BLaER1 treated with 17β-estradiol and CSF1 and Interleukin-3, amounts not matched to agents 10 nM and 100 nM (cell line): Measurements from ENCODE around the gene ZCCHC10.
"Not testable (repeated sequence)": the region's sequence is repeated elsewhere in the genome, so short reads cannot be mapped to it uniquely, and the experiment has no call there.

Experiments used
- H3K27ac ChIP-seq, 11 experiments: shearing (Covaris generic); formaldehyde crosslinking; 2 replicates each; pipeline ENCODE4 v1.8.1; 2022
- H3K27me3 ChIP-seq, 11 experiments: shearing (Covaris generic); formaldehyde crosslinking; 2 replicates each; pipeline ENCODE4 v1.8.1; 2022
- H3K36me3 ChIP-seq, 11 experiments: shearing (Covaris generic); formaldehyde crosslinking; 2 replicates each; pipeline ENCODE4 v1.8.1; 2022
- H3K4me1 ChIP-seq, 10 experiments: shearing (Covaris generic); formaldehyde crosslinking; 2 replicates each; pipeline ENCODE4 v1.8.1; 2022
- H3K4me2 ChIP-seq, 11 experiments: shearing (Covaris generic); formaldehyde crosslinking; 2 replicates each; pipeline ENCODE4 v1.8.1; 2022
- H3K4me3 ChIP-seq, 10 experiments: shearing (Covaris generic); formaldehyde crosslinking; 2 replicates each; pipeline ENCODE4 v1.8.1; 2022
- H3K9ac ChIP-seq, 11 experiments: shearing (Covaris generic); formaldehyde crosslinking; 2 replicates each; pipeline ENCODE4 v1.8.1; 2022
- H3K9me3 ChIP-seq, 11 experiments: shearing (Covaris generic); formaldehyde crosslinking; replicated peaks in 1 of 11; 2 replicates each; pipeline ENCODE4 v1.8.1; 2022
- H4K20me1 ChIP-seq, 11 experiments: shearing (Covaris generic); formaldehyde crosslinking; 2 replicates each; pipeline ENCODE4 v1.8.1; 2022
- Cebpa-rat ChIP-seq, 11 experiments: shearing (Covaris generic); IDR thresholded peaks; 2 replicates each; pipeline ENCODE4 v1.8.1; 2022

Gene ZCCHC10

DNA sequence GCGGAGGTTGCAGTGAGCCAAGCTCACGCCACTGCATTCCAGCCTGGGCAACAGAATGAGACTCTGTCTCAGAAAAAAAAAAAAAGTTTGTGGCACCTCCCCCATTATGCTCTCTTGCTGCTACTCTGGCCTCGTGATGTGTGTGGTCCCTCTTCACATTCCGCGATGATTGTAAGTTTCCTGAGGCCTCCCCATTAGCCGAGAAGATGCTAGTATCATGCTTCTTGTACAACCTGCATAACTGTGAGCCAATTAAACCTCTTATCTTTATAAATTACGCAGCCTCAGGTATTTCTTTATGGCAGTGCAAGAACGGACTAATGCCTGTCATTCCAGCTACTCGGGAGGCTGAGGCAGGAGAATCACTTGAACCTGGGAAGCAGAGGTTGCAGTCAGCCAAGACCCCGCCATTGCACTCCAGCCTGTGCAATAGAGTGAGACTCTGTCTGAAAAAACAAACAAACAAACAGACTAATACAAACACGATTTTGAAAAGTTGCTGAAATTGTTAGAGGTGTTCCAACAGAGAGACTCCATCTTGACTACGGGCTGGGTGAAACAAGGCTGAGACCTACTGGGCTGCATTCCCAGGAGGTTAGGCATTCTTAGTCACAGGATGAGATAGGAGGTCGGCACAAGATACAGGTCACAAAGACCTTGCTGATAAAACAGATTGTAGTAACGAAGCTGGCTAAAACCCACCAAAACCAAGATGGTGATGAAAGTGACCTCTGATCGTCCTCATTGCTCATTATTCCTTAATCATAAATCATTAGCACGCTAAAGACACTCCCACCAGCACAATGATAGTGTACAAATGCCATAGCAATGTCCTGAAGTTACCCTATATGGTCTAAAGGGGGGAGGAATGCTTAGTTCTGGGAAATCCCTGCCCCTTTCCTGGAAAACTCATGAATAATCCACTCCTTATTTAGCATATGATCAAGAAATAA lies 54.6 kb downstream of the ZCCHC10 start:
- no peak for TF ChIP-seq Cebpa-rat (IDR thresholded peaks at IDR 0.05)
- H4K20me1 ChIP-seq = no peaks in the 10 kb centered on the region

DNA sequence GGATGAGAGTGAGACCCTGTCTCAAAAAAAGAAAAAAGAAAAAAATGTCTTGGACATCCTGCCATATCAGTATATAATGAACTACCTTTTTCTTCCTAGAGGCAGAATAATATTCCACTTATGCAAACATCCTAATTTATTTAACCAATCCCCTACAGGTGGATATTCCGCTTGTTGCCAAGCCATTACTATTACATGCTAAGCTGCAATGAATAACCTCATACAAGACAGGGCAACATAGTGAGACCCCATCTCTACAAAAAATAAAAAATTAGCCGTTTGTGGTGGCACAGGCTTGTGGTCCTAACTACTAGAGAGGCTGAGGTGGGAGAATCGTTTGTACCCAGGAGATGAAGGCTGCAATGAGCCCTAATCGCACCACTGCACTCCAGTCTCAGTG lies 61.2 kb downstream of the ZCCHC10 start:
- H3K9me3 ChIP-seq = no peaks in the 10 kb centered on the region
- H3K27me3 ChIP-seq = no peaks in the 10 kb centered on the region
- no peak overlapping the region for H3K4me3 ChIP-seq
- H3K4me1 ChIP-seq = peaks cover 15 to 30% (median 21%) of the 10 kb centered on the region in 10 experiments
- no peak overlapping the region for H3K27ac ChIP-seq
- H3K4me2 ChIP-seq = no peak overlapping the region
- TF ChIP-seq Cebpa-rat (IDR thresholded peaks at IDR 0.05) = no peak
- peaks cover 0 to 13% (median 4%) of the 10 kb centered on the region in 11 experiments; a peak in 12 of 22 replicates for H3K36me3 ChIP-seq
- H4K20me1 ChIP-seq = peaks cover 17 to 29% (median 22%) of the 10 kb centered on the region in 11 experiments; a peak in 21 of 22 replicates
- no peak overlapping the region for H3K9ac ChIP-seq

More for the DNA sequence above, 54.6 kb downstream of the ZCCHC10 start:
- H3K9me3 ChIP-seq = peaks cover 4 to 10% (median 8%) of the 10 kb centered on the region in 11 experiments
- H3K4me3 ChIP-seq = no peak overlapping the region
- no peak overlapping the region for H3K9ac ChIP-seq
- H3K4me1 ChIP-seq = peaks cover 0 to 6% (median 0%) of the 10 kb centered on the region in 10 experiments; a peak in 2 of 20 replicates
- H3K4me2 ChIP-seq = no peak overlapping the region
- no peak overlapping the region for H3K27ac ChIP-seq
- no peaks in the 10 kb centered on the region for H3K27me3 ChIP-seq
- no peaks in the 10 kb centered on the region for H3K36me3 ChIP-seq

DNA sequence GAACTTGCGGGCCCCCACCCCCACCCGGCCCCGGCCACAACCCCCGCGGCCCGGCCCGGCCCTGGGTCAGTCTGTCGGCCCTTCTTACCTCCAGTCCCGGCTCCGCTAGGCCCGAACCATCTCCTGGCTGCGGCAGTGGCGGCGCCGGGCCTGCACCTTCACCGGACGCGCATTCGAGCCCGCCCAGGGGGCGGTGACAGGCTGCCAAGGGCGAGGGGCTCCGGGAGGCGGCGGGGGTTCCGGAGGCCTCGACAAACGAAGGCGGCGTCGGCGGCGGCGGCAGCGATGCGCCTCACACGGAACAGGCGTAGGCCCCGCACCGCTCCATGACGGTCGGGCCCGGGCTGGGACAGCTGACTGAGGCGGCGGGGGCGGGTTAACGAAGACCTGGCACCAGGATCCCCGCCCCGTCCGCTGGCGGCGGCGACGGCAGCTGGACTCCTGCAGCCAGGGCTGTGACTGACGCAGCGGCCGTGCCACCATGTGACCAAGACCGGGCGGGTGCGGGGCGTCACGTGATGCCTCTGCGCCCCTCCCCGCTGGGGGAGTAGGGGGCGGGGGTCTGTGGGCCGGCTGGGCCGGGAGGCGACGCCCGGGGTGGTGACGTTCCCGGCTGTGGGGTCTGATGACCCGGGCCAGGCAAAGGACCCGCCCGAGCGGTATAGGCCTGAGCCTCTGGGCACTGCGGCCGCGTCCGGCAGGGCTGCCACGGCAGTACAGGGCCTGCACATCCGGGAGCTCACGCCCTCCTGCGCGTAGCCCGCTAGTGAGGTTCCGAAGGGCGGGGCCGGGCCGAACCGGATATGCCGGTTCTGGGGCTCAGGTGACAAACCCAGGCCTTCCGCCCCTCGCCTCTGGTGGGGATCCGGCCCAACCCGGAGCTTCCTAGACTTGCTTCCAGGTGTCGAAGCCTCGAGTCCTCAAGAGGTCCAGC lies 62.9 kb downstream of the ZCCHC10 start, which contains the start of gene AFF4:
AFF4 (minus strand) TSS at position 464 of the 934 bp plus-strand sequence. CDS start 26,445 bp downstream, outside the sequence.
- Histone ChIP-seq H3K4me3 (peak within 1 kb of the TSS; percentile 69 to 93 (median 84)), H3K9ac (peak within 1 kb of the TSS; percentile 91 to 100 (median 95)), H3K4me1 (peaks cover 15 to 40% (median 23%) of the 10 kb centered on the region in 10 experiments), H3K9me3 (no peaks in the 10 kb centered on the region), H4K20me1 (peaks cover 31 to 46% (median 39%) of the 10 kb centered on the region in 11 experiments), H3K4me2 (peak within 1 kb of the TSS; percentile 79 to 93 (median 84)), H3K27me3 (no peaks in the 10 kb centered on the region), H3K36me3 (peaks cover 0 to 30% (median 14%) of the 10 kb centered on the region in 11 experiments; a peak in 16 of 22 replicates), H3K27ac (peak within 1 kb of the TSS; percentile 86 to 98 (median 91))
- no peak for TF ChIP-seq Cebpa-rat (IDR thresholded peaks at IDR 0.05)

DNA sequence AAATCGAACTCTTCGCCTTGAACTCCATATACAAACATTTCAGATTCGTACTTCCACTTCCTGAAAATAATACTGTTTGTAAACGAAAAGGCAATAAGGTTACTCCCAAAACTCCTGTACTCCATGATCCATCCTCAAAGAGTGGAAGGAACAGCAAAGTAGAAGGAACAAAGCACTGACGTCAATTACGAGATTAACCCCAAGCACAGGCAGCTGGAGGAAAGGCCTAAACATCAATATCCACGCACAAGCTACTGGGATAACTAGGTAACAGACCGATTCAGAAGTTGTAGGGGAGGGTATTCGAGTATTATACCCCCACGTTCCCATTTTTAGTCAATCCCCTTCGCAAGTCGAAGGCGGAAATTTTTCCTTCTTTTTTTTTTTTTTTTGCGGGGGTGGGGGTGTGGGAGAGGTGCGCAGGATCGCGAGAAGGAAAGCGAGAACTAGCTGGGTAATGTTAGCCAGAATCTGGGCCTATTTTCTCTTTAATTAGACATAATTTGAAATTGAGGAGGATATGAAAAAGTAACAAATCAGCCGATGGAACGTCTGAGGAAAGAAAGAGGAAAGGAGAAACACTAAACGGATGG lies 63.8 kb downstream of the ZCCHC10 start:
- Histone ChIP-seq H3K4me2 (peak overlapping the region; percentile 79 to 93 (median 84)), H3K4me1 (peaks cover 15 to 41% (median 23%) of the 10 kb centered on the region in 10 experiments), H3K4me3 (peak overlapping the region; percentile 69 to 93 (median 84)), H3K27me3 (no peaks in the 10 kb centered on the region), H4K20me1 (peaks cover 38 to 55% (median 48%) of the 10 kb centered on the region in 11 experiments), H3K27ac (peak overlapping the region; percentile 86 to 98 (median 91)), H3K9ac (peak overlapping the region; percentile 91 to 100 (median 95)), H3K36me3 (peaks cover 1 to 36% (median 16%) of the 10 kb centered on the region in 11 experiments; a peak in 16 of 22 replicates), H3K9me3 (no peaks in the 10 kb centered on the region)
- no peak for TF ChIP-seq Cebpa-rat (IDR thresholded peaks at IDR 0.05)

DNA sequence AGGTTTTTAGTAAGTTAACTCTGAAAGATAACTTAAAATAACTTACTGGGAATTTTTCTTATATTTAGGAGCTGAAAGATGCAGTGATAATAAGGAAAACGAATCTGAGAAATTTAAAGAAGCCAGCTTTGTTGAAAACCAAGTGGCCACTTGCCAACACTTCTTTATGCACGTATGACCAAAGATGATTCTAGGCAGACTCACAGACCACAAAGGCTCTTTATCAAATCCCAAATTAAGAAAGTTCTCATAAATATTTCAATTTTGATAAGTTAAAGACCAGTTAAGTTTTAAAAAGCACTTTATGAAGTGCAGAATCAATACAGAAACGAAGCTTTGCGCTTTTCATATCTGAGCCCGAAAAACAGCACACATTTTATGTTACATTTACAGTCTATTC lies 64.5 kb downstream of the ZCCHC10 start:
- Histone ChIP-seq H3K4me3 (peak overlapping the region; percentile 69 to 93 (median 84)), H3K4me2 (peak overlapping the region; percentile 79 to 93 (median 84)), H3K9ac (peak overlapping the region; percentile 91 to 100 (median 95)), H4K20me1 (peaks cover 44 to 61% (median 54%) of the 10 kb centered on the region in 11 experiments), H3K27me3 (no peaks in the 10 kb centered on the region), H3K9me3 (no peaks in the 10 kb centered on the region), H3K27ac (peak overlapping the region; percentile 86 to 98 (median 91); a peak in 21 of 22 replicates), H3K4me1 (peaks cover 15 to 41% (median 21%) of the 10 kb centered on the region in 10 experiments), H3K36me3 (peaks cover 7 to 42% (median 19%) of the 10 kb centered on the region in 11 experiments; a peak in 20 of 22 replicates)
- no peak for TF ChIP-seq Cebpa-rat (IDR thresholded peaks at IDR 0.05)

DNA sequence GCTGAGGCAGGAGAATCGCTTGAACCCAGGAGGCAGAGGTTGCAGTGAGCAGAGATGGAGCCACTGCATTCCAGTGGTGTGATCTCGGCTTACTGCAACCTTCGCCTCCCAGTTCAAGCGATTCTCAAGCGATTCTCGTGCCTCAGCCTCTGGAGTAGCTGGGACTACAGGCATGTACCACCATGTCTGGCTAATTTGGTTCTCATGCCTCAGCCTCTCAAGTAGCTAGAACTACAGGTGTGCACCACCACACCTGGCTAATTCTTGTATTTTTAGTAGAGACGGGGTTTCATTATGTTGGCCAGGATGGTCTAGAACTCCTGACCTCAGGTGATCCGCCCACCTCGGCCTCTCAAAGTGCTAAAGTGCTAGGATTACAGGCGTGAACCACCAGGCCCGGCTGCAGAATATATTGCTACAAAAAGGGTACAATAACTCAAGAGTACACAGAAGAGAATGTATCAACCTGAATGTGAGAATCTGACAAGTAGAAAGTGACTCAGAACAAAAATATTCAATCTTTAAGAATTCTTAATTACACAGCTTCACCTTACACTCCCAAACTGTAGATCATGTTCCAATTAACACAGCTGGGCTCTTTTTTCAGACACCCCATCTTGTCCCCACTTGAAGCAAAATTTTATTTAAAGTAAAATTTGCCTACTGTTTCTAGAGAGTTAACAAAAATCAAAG lies 65.1 kb downstream of the ZCCHC10 start:
- Histone ChIP-seq H3K36me3 (peaks cover 14 to 49% (median 24%) of the 10 kb centered on the region in 11 experiments; a peak in 20 of 22 replicates), H4K20me1 (peaks cover 48 to 67% (median 60%) of the 10 kb centered on the region in 11 experiments), H3K4me2 (peak overlapping the region; percentile 79 to 93 (median 84)), H3K4me1 (peaks cover 15 to 41% (median 21%) of the 10 kb centered on the region in 10 experiments), H3K27ac (peak overlapping the region in 8 of 11 experiments; percentile 89 to 98 (median 94); a peak in 9 of 22 replicates), H3K4me3 (peak overlapping the region; percentile 69 to 93 (median 84); a peak in 19 of 20 replicates), H3K9ac (peak overlapping the region; percentile 91 to 100 (median 95); a peak in 21 of 22 replicates)
- not testable (repeated sequence) for H3K27me3 ChIP-seq, H3K9me3 ChIP-seq

DNA sequence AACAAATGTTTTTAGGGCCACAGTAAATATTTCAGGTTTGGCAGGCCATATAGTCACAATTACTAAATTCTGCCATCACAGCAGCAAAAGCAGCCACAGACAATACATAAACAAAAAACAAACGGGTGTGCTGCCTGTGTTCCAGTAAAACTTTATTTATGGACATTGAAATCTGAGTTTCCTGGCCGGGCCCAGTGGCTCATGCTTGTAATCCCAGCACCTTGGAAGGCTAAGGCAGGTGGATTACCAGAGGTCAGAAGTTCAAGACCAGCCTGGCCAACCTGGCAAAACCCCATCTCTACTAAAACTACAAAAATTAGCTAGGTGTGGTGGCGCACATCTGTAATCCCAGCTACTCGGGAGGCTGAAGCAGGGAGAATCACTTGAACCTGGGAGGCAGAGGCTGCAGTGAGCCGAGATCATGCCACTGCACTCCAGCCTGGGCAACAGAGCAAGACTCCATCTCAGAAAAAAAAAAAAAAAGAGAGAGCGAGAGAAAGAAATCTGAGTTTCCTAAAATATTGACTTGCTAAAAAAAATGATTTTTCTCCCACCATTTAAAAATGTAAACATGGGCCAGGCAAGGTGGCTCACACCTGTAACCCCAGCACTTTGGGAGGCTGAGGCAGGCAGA lies 70.1 kb downstream of the ZCCHC10 start:
- Histone ChIP-seq H3K9me3 (peaks cover 0 to 10% (median 8%) of the 10 kb centered on the region in 11 experiments; a peak in 19 of 22 replicates), H3K4me1 (peaks cover 6 to 54% (median 15%) of the 10 kb centered on the region in 10 experiments), H4K20me1 (peaks cover 78 to 100% (median 95%) of the 10 kb centered on the region in 11 experiments), H3K36me3 (peaks cover 42 to 92% (median 62%) of the 10 kb centered on the region in 11 experiments)
- H3K9ac ChIP-seq, H3K4me3 ChIP-seq, H3K27me3 ChIP-seq, H3K4me2 ChIP-seq, H3K27ac ChIP-seq: not testable (repeated sequence)
